ENCODE results near the gene PHIP.

DNA sequence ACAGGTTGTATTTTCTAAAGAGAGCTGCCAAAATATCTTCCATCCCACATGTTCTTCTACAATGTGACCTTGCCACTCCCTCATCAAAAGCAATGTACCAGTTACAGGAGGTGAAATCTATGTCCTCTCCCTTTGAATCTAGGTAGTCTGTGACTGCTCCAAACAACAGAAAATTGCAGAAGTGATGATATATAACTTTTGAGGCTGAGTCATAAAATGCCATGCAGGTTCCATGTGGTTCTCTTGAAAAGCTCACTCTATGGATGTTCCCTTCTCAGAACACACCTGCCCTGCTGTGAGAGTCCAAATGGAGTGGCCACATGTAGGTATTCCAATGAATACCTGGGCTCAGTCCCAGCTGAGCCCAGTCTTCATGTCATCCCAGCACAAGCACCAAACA is 16.9 kb upstream of the PHIP start:
- no peak for TF ChIP-seq JUND (IDR thresholded peaks at IDR 0.05)
- no peak for TF ChIP-seq YY1 (IDR thresholded peaks at IDR 0.05; ENCODE audit: extremely low read depth, insufficient replicate concordance, low read depth, low read length)
- no peak for TF ChIP-seq CTCF (IDR thresholded peaks at IDR 0.05 in 2 of 3, conservative IDR thresholded peaks at IDR 0.05 in 1 of 3; ENCODE audit: borderline replicate concordance in 1 of 3, insufficient read depth in 1 of 3, low read depth in 2 of 3, low read length in 2 of 3)
- TF ChIP-seq POLR2A (IDR thresholded peaks at IDR 0.05; ENCODE audit: borderline replicate concordance, extremely low read depth, insufficient read depth, insufficient read length), result no peak
- TF ChIP-seq EZH2 (IDR thresholded peaks at IDR 0.05), result no peak
- TF ChIP-seq, protein P1, sequence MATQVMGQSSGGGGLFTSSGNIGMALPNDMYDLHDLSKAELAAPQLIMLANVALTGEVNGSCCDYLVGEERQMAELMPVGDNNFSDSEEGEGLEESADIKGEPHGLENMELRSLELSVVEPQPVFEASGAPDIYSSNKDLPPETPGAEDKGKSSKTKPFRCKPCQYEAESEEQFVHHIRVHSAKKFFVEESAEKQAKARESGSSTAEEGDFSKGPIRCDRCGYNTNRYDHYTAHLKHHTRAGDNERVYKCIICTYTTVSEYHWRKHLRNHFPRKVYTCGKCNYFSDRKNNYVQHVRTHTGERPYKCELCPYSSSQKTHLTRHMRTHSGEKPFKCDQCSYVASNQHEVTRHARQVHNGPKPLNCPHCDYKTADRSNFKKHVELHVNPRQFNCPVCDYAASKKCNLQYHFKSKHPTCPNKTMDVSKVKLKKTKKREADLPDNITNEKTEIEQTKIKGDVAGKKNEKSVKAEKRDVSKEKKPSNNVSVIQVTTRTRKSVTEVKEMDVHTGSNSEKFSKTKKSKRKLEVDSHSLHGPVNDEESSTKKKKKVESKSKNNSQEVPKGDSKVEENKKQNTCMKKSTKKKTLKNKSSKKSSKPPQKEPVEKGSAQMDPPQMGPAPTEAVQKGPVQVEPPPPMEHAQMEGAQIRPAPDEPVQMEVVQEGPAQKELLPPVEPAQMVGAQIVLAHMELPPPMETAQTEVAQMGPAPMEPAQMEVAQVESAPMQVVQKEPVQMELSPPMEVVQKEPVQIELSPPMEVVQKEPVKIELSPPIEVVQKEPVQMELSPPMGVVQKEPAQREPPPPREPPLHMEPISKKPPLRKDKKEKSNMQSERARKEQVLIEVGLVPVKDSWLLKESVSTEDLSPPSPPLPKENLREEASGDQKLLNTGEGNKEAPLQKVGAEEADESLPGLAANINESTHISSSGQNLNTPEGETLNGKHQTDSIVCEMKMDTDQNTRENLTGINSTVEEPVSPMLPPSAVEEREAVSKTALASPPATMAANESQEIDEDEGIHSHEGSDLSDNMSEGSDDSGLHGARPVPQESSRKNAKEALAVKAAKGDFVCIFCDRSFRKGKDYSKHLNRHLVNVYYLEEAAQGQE (IDR thresholded peaks at IDR 0.05; ENCODE audit: low read depth), result no peak

Data from HCT116 (cell line).